K562 (cell line): ENCODE measurements around the gene STIM1.

Source experiments
- BRD9 ChIP-seq: fragments of 450-650 bp; IDR thresholded peaks from 2 replicates; pipeline ENCODE4 v1.6.1; 2018; ENCODE audit warnings: low read depth; ENCODE audit not compliant: partially characterized antibody
- CREM ChIP-seq: IDR thresholded peaks from 2 replicates; pipeline ENCODE4 v1.6.1; 2014; ENCODE audit warnings: antibody characterized with exemption, low read depth
- EZH2 ChIP-seq: IDR thresholded peaks from 2 replicates; pipeline ENCODE4 v1.6.1; 2012; ENCODE audit warnings: low read depth, mild to moderate bottlenecking, inconsistent platforms, low read length, borderline replicate concordance
- FOS ChIP-seq: IDR thresholded peaks from 3 replicates; pipeline ENCODE4 v1.6.1; 2011; ENCODE audit not compliant: insufficient read length; ENCODE audit errors: extremely low read depth
- NFIC ChIP-seq: fragments of 450-650 bp; IDR thresholded peaks from 2 replicates; pipeline ENCODE4 v1.6.1; 2017; ENCODE audit warnings: mild to moderate bottlenecking, inconsistent platforms
- POLR2A ChIP-seq: fragments of 450-650 bp; conservative IDR thresholded peaks from 2 replicates; pipeline ENCODE4 v1.6.1; 2016
- POLR2AphosphoS5 ChIP-seq: IDR thresholded peaks from 2 replicates; pipeline ENCODE4 v1.6.1; 2011; ENCODE audit warnings: mild to moderate bottlenecking, low read depth, low read length, moderate library complexity; ENCODE audit not compliant: control insufficient read depth, insufficient read depth
- ZFP30 ChIP-seq: fragments of 250-450 bp; sonication (Bioruptor Pico); IDR thresholded peaks from 2 replicates; pipeline ENCODE4 v1.8.0; 2022; ENCODE audit warnings: moderate library complexity, mild to moderate bottlenecking, inconsistent platforms, borderline replicate concordance

DNA sequence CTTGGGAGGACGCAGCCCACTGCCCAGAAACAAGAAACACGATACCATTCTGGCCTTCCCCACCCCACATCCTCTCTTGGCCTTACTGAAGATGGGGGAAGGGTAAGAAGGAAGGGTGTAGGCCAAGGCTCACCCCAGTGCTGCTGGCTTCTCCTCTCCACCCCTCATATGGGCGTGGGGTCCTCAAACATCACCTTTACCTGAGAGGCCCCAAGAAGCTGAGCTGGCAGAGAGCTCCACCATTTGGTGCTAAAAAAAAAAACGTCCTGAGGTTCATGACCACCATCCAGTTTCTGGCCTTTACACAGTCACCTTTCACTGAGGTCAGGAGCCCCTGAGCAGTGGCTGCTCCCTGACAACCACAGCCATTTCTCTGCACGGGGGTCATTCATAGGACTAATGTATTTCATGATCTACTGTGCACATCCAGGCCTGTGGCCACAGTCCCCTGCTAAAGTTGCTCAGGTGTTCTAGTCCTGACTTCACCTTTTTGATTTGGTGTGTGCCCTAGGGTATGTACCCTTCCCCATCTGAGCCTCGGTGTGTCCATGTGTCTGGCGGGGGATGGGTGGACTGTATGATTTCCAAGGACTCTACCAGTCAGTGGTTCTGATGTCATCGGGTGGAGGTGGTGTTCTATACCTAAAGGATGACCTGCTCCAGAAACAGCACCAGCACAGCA lies 29.9 kb upstream of the STIM1 start:
- TF ChIP-seq POLR2AphosphoS5 (no peak; the same call in 1 of the 2 replicates), CREM (no peak), NFIC (no peak), FOS (no peak), ZFP30 (CRISPR knock-in tag) (no peak), POLR2A (peak; percentile 73), EZH2 (no peak), BRD9 (no peak)
